Tongue (tissue), 2 donors: ENCODE data around the gene ABCA1. TPM values are rescaled to one million over a fixed set of nuclear protein-coding genes. Genes with fewer than 3 reads are reported as not detected.
A peak's percentile ranks its signal among the peaks of the same experiment; 100 is the strongest.

Source experiments
- DNase-seq: peaks from one replicate; pipeline ENCODE4 v3.0.0-alpha.2; 2015
- total RNA-seq: library from RNA; depleted of rRNA; stranded (reverse); fragments of >200 nt; gene quantifications from one replicate; pipeline ENCODE4 v1.2.3, GENCODE V29; 2014

ABCA1 gene
- total RNA-seq, 1 donor from 2014 or later: 23.6 TPM

GRCh38 chr9:104748359-104749031 is 179.5 kb downstream of the ABCA1 start:
- DNase-seq: peak; percentile 73

DNA sequence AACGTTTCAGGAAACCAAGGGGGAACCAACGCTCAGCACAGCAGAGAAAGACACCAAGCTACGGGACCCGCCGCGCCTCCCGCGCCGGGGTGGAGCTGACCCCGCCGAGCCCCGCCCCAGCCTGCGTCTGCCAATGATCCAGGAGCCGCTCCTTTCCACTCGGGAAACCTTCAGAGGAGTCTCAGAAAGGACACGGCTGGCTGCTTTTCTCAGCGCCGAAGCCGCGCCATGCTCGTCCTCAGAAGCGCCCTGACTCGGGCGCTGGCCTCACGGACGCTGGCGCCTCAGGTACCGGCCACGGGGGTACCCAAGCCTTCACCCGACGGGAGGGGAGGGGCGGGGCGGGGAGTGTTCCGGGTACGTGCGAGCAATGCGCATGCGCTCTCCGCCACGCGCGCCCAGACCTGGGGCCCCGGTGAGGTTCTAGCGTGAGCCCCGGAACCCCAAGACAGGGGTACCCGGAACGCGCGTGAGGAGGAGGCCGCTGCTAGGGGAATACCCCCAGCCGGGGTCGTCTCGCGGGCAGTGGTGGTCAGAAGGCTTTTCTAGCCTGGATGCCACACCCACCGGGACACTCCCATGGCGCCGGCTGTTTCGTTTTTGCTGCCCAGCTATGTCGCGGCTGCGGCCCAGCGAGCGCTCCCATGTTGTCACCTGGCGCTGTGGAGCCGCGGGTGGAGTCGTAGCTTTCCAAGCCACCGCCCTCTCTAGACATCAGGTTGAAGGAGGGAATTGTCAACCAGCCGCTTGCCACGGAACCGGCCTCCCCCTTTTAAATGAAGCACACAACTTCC is 180.2 kb downstream of the ABCA1 start, which contains the start of gene NIPSNAP3A:
NIPSNAP3A (plus strand) TSS at position 119 of the 794 bp plus-strand sequence; CDS start at position 229, 110 bp downstream.
- peak; percentile 93 for DNase-seq

DNA sequence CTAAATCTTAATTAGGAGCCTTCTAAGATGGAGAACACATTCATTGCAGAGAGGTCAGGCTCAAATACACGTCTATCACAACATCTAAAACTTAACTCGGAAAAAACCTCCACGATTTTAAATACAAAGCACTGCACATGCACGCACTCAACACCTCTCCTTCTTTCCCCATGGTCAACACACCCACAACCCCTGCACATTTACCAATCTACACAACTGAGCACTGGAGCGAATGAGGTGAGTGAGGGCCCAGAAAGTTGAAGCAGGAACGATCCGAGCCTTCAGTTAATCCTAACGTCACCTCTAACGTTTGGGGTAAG is 180.8 kb downstream of the ABCA1 start:
- DNase-seq: no peak

GRCh38 chr9:104746798-104747197 is 181.2 kb downstream of the ABCA1 start:
- DNase-seq: no peak

DNA sequence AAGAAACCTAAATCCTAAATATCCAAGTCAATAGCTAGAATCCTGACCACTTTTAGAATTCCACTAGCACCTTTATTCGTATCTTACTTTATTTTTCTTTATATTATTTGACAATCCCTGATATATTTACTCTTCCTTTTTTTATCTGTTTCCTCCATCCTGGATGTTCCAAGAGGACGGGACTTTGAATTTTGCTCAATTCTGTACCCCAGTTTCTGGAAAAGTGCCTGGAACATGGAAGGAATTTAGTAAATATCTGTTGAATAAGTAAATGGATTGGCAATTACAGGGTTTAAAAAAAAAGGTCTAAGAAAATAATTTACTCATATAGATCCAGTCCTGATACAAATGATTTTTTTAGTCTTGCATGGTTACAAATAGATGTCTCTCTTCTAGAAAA is 181.7 kb downstream of the ABCA1 start:
- no peak for DNase-seq

- no peak for DNase-seq
These were observed 182.1 kb downstream of the ABCA1 start for GRCh38 chr9:104745852-104746251.

DNA sequence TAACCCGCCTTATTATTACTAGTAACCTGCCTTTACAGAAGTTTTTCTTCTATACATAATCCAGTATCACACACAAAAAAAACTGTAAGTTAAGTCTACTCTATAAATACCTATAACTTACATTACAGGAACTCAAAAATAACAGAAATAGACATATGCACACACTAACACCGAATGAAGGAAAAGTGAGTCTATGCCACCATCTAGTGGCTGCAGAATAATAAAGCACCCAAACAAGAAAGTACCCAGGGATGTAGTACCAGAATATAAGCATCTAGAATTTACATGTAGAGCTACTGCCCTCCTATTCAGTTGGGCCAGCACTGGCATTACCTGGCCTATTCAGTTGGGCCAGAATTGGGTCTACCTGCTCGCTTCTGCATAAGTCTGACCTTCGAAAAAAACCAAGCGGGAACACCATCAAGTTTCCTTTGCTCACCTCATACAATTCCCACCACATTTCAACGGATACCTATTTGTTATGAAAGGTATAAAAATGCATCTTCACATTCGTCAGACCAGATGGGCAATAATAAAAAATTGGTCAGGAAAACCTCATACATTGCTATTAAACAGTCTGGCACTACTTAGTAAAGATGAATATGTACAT is 184.5 kb downstream of the ABCA1 start:
- DNase-seq: peak; percentile 87

DNA sequence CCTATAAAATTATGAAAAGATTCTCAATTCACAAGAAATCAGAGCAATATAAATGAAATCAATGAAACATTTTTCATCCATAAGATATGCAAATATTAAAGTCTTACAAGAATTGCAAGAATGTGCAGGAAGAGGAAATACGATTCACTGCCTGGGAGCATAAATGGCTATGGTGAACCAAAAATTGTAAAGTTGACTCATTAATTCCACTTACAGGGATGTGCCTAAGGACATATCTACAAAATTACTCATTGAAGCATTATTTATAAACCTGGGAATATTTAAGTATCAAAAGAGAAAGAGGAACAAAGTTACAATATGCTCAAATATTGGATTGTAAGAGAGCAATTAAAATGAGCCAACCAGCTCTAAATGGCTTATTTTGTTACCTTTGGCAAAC is 187.3 kb downstream of the ABCA1 start:
- no peak for DNase-seq

DNA sequence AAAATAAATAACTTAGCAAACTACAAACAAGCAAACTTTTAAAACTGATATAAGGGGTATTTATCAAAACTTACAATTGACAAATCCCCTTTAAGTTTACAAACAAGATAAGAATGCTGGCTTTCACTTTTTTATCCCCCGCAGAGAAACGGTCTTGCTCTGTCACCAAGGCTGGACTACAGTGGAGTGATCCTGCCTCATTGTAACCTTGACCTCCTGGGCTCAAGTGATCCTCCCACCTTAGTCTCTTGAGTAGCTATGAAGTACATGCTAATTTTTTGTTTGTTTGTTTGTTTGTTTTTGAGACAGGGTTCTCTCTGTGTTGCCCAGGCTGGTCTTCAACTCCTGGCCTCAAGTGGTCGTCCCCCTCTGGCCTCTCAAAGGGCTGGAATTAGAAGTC is 189.5 kb downstream of the ABCA1 start:
- no peak for DNase-seq

Other genes starting within 250 kb of the ABCA1 start
- not detected for gene OR13D1, start 233.6 kb downstream of the ABCA1 start, total RNA-seq
- 51.0 TPM for gene NIPSNAP3A, start 180.5 kb downstream of the ABCA1 start, total RNA-seq
- 15.7 TPM for gene NIPSNAP3B, start 164.0 kb downstream of the ABCA1 start, total RNA-seq